Spleen (tissue), 11 donors: Measurements from ENCODE around the gene RNPEPL1. TPM values are rescaled to one million over a fixed set of nuclear protein-coding genes. Genes with fewer than 3 reads are reported as not detected.
A peak's percentile ranks its signal among the peaks of the same experiment; 100 is the strongest.
"Not testable (repeated sequence)": the region's sequence is repeated elsewhere in the genome, so short reads cannot be mapped to it uniquely, and the experiment has no call there.

ENCODE experiments used
- DNase-seq: peaks from one replicate; pipeline ENCODE4 v3.0.0-alpha.2; 2020
- H3K27ac ChIP-seq, 8 donors: fragments of 200-600 bp; sonication (generic) in 7 of 8; 1 replicate in 4 of 8; 2 replicates in 4 of 8; pipeline versions ENCODE4 v1.5.0 to v1.8.0; 2016 to 2021; ENCODE audit warnings: inconsistent platforms in 4 of 8, mild to moderate bottlenecking in 4 of 8, moderate library complexity in 1 of 8
- H3K27me3 ChIP-seq, 7 donors: fragments of 200-600 bp; sonication (generic) in 6 of 7; replicated peaks in 1 of 7; 1 replicate in 4 of 7; 2 replicates in 3 of 7; pipeline versions ENCODE4 v1.5.0 to v1.8.0; 2016 to 2021; ENCODE audit warnings: inconsistent platforms in 3 of 7, mild to moderate bottlenecking in 1 of 7
- H3K36me3 ChIP-seq, 6 donors: fragments of 200-600 bp; sonication (generic) in 5 of 6; 1 replicate in 4 of 6; 2 replicates in 2 of 6; pipeline versions ENCODE4 v1.5.0 to v1.8.0; 2016 to 2021; ENCODE audit warnings: inconsistent platforms in 2 of 6
- H3K4me1 ChIP-seq, 6 donors: fragments of 200-600 bp; sonication (generic) in 5 of 6; 1 replicate in 3 of 6; 2 replicates in 3 of 6; pipeline versions ENCODE4 v1.5.0 to v1.8.0; 2016 to 2021; ENCODE audit warnings: inconsistent platforms in 3 of 6
- H3K4me3 ChIP-seq, 8 donors: fragments of 200-600 bp; sonication (generic) in 7 of 8; 1 replicate in 4 of 8; 2 replicates in 4 of 8; pipeline versions ENCODE4 v1.5.0 to v1.8.0; 2016 to 2021; ENCODE audit warnings: inconsistent platforms in 4 of 8, mild to moderate bottlenecking in 4 of 8, moderate library complexity in 2 of 8
- H3K9me3 ChIP-seq, 8 donors: fragments of 200-600 bp; sonication (generic) in 7 of 8; 1 replicate in 4 of 8; 2 replicates in 4 of 8; pipeline versions ENCODE4 v1.5.0 to v1.8.0; 2016 to 2021; ENCODE audit warnings: inconsistent platforms in 4 of 8
- CTCF ChIP-seq, 11 experiments: fragments of 200-600 bp in 7 of 11; fragments of 450-650 bp in 4 of 11; sonication (generic) in 4 of 11; IDR thresholded peaks in 8 of 11; conservative IDR thresholded peaks in 3 of 11; 1 replicate in 7 of 11; 2 replicates in 4 of 11; pipeline versions ENCODE4 v1.4.0 to v1.8.0; 2016 to 2021; ENCODE audit warnings: antibody characterized with exemption in 11 of 11, inconsistent platforms in 4 of 11, mild to moderate bottlenecking in 1 of 11
- POLR2A ChIP-seq, 3 donors: fragments of 450-650 bp; IDR thresholded peaks; one replicate each; pipeline ENCODE4 v1.5.1; 2017; ENCODE audit warnings: antibody characterized with exemption in 3 of 3, mild to moderate bottlenecking in 1 of 3
- POLR2AphosphoS5 ChIP-seq, 3 donors: sonication (generic); formaldehyde crosslinking; IDR thresholded peaks; one replicate each; pipeline ENCODE4 v1.5.1; 2017; ENCODE audit warnings: antibody characterized with exemption in 3 of 3
- WGBS, 5 donors: extraction: QIAGEN DNeasy Blood & Tissue Kit in 3 of 5; methylation state at CpG; one replicate each; pipeline versions ENCODE4 v1.1.5 to v1.1.7; 2013 to 2018; 5-methylcytosine and 5-hydroxymethylcytosine counted together
- intact Hi-C: fragments of 100-400 bp; cut with DNase I; formaldehyde crosslinking; loops from one replicate; pipeline ENCODE4 v1.15.0; 2023; ENCODE audit warnings: low total_unique reads
- polyA plus RNA-seq, 3 donors: library from polyadenylated mRNA; stranded (reverse); fragments of 200-250 nt; gene quantifications; one replicate each; pipeline ENCODE4 v1.2.1, GENCODE V29; 2013
- total RNA-seq, 7 donors: library from RNA; depleted of rRNA in 3 of 7; stranded (reverse); fragments of >200 nt in 3 of 7; fragmentation: NEBNext Ultra II Directional in 4 of 7; extraction: Animal tissue kit (Norgen Biotek cat#: 25700) in 4 of 7; gene quantifications; one replicate each; pipeline versions ENCODE4 v1.1.0 to v1.2.1, GENCODE V29; 2016 to 2021
- donor health status: healthy with polysubstance abuse.
- donor health status: DM: no; HTN: no; CAD: no; lungs with moderate emphysema.
- donor health status: DM: no; HTN: no; CAD: no.
- donor health status: Bipolar disorder and iron deficiency.
- donor health status: healthy.
- donor health status: DM: no; HTN: no; CAD: no.
- donor health status: DM: yes; HTN: yes; CAD: no.

Gene RNPEPL1
- total and polyA plus RNA-seq, 10 donors: 57.2 to 165 (median 87.4) TPM

GRCh38 chr2:240613781-240614180 is 45.5 kb downstream of the RNPEPL1 start:
- intact Hi-C loops: no loop called here
- peaks cover 0 to 22% (median 10%) of the 10 kb centered on the region in 6 donors for H3K4me1 ChIP-seq
- H3K4me3 ChIP-seq: no peak overlapping the region
- H3K36me3 ChIP-seq: peaks cover 0 to 22% (median 0%) of the 10 kb centered on the region in 6 donors
- TF ChIP-seq POLR2AphosphoS5 (IDR thresholded peaks at IDR 0.05) (no peak), POLR2A (IDR thresholded peaks at IDR 0.05) (no peak), CTCF (IDR thresholded peaks at IDR 0.05 in 8 of 11, conservative IDR thresholded peaks at IDR 0.05 in 3 of 11) (no peak)
- WGBS, 5 donors: 94 to 99% (median 96%) methylated on average over 4 of the region's 4 CpGs
- no peak overlapping the region for H3K27ac ChIP-seq
- no peak for DNase-seq
- H3K27me3 ChIP-seq: no peaks in the 10 kb centered on the region
- peaks cover 0 to 15% (median 10%) of the 10 kb centered on the region in 8 donors for H3K9me3 ChIP-seq

- intact Hi-C loops: no loop called here
- DNase-seq: peak; percentile 48
Measured at GRCh38 chr2:240614391-240614790, 46.1 kb downstream of the RNPEPL1 start.

GRCh38 chr2:240615396-240615795 is 47.1 kb downstream of the RNPEPL1 start:
- TF ChIP-seq CTCF (IDR thresholded peaks at IDR 0.05 in 8 of 11, conservative IDR thresholded peaks at IDR 0.05 in 3 of 11): no peak
- no peak for TF ChIP-seq POLR2AphosphoS5 (IDR thresholded peaks at IDR 0.05)
- TF ChIP-seq POLR2A (IDR thresholded peaks at IDR 0.05): no peak
- 75 to 93% (median 83%) methylated on average over 2 of the region's 2 CpGs for WGBS, 5 donors
- no peak for DNase-seq
- Histone ChIP-seq H3K36me3 (peaks cover 0 to 34% (median 0%) of the 10 kb centered on the region in 6 donors), H3K27ac (no peak overlapping the region), H3K9me3 (peaks cover 0 to 15% (median 10%) of the 10 kb centered on the region in 8 donors), H3K4me3 (no peak overlapping the region), H3K4me1 (peaks cover 0 to 33% (median 21%) of the 10 kb centered on the region in 6 donors), H3K27me3 (no peaks in the 10 kb centered on the region)
- intact Hi-C loops: no loop called here

More at GRCh38 chr2:240614391-240614790, 46.1 kb downstream of the RNPEPL1 start:
- TF ChIP-seq POLR2A (IDR thresholded peaks at IDR 0.05): no peak
- H3K9me3 ChIP-seq: peaks cover 0 to 15% (median 10%) of the 10 kb centered on the region in 8 donors
- H3K27ac ChIP-seq: no peak overlapping the region
- H3K27me3 ChIP-seq: no peaks in the 10 kb centered on the region
- H3K36me3 ChIP-seq: peaks cover 0 to 28% (median 0%) of the 10 kb centered on the region in 6 donors
- WGBS, 5 donors: 96 to 98% (median 96%) methylated on average over 9 of the region's 9 CpGs
- H3K4me1 ChIP-seq: peaks cover 0 to 23% (median 12%) of the 10 kb centered on the region in 6 donors
- no peak overlapping the region for H3K4me3 ChIP-seq

- no peaks in the 10 kb centered on the region for H3K27me3 ChIP-seq
- intact Hi-C loops: no loop called here
- 84 to 91% (median 87%) methylated on average over 19 to 20 of the region's 20 CpGs for WGBS, 5 donors
- peak; percentile 69 for DNase-seq
- H3K4me3 ChIP-seq: no peak overlapping the region
- TF ChIP-seq CTCF (IDR thresholded peaks at IDR 0.05 in 8 of 11, conservative IDR thresholded peaks at IDR 0.05 in 3 of 11) (no peak), POLR2A (IDR thresholded peaks at IDR 0.05) (no peak), POLR2AphosphoS5 (IDR thresholded peaks at IDR 0.05) (no peak)
- no peak overlapping the region for H3K27ac ChIP-seq
- peaks cover 0 to 39% (median 27%) of the 10 kb centered on the region in 6 donors for H3K4me1 ChIP-seq
- peaks cover 0 to 28% (median 0%) of the 10 kb centered on the region in 6 donors for H3K36me3 ChIP-seq
- H3K9me3 ChIP-seq: peaks cover 0 to 15% (median 10%) of the 10 kb centered on the region in 8 donors
Measured at GRCh38 chr2:240615820-240616547, 47.7 kb downstream of the RNPEPL1 start.

- Histone ChIP-seq H3K36me3 (peaks cover 0 to 28% (median 0%) of the 10 kb centered on the region in 6 donors), H3K4me1 (peaks cover under 1 to 42% (median 37%) of the 10 kb centered on the region in 6 donors), H3K9me3 (peaks cover 0 to 15% (median 10%) of the 10 kb centered on the region in 8 donors)
- WGBS, 5 donors: 76 to 100% (median 84%) methylated on average over 2 to 5 of the region's 5 CpGs
- DNase-seq, intact Hi-C loops, H3K27me3 ChIP-seq, H3K4me3 ChIP-seq, H3K27ac ChIP-seq: not testable (repeated sequence)
Measured at GRCh38 chr2:240616860-240617666, 48.8 kb downstream of the RNPEPL1 start.
